GM19467 (cell line): ENCODE results near the gene CCND3.

ENCODE experiments used
- ATAC-seq: cut with Tn5 transposase; IDR thresholded peaks from one replicate; pipeline ENCODE4 v1.9.1; 2021; ENCODE audit warnings: mild to moderate bottlenecking, moderate library complexity; ENCODE audit not compliant: unreplicated experiment

CCND3 gene

DNA sequence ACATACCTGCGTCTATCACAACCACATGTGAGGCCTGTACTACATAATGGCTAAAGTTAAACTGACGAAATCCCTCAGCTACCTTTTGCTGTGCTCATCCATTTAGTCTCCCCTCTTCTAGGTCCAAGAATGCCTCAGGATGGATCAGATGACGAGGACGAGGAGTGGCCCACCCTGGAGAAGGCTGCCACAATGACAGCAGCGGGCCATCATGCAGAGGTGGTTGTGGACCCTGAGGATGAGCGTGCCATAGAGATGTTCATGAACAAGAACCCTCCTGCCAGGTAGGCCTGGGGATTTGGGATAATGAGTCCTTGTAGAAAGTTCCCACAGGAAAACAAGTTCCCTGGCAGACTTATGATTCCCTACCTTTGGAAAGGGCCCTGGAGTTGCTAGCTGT is 14.4 kb downstream of the CCND3 start:
- ATAC-seq, result no peak

DNA sequence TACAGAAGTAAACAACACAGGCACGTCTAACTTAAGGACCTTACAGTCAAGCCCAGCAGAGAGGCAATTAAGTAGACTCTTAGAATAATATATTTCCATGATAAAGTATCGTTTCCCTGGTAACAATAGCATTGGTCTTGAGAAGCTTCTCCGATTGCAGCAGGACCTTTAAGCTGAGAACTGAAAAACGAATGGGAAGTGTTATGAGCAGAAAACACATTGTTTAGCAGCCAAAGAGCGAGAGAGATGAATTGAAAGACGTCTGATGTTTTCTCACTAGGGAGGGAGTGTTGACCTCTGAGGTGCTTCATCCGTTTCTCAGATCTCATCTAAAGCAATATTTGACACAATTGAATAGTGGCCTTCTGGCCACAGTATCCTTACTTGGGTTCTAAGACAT is 19.5 kb downstream of the CCND3 start:
- no peak for ATAC-seq

DNA sequence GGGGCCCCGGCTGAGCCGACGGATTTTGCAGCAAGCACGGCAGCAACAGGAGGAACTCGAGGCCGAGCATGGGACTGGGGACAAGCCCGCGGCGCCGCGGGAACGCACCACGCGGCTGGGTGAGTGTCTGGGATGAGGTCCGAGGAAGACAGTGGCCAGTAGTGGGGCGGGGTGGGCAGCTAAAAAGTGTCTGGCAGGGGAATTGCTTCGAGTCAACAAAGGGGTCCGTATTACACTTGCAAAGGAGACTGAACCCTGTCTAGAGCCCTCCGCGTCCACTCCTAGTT is 20.0 kb downstream of the CCND3 start:
- ATAC-seq, result peak; percentile 4

DNA sequence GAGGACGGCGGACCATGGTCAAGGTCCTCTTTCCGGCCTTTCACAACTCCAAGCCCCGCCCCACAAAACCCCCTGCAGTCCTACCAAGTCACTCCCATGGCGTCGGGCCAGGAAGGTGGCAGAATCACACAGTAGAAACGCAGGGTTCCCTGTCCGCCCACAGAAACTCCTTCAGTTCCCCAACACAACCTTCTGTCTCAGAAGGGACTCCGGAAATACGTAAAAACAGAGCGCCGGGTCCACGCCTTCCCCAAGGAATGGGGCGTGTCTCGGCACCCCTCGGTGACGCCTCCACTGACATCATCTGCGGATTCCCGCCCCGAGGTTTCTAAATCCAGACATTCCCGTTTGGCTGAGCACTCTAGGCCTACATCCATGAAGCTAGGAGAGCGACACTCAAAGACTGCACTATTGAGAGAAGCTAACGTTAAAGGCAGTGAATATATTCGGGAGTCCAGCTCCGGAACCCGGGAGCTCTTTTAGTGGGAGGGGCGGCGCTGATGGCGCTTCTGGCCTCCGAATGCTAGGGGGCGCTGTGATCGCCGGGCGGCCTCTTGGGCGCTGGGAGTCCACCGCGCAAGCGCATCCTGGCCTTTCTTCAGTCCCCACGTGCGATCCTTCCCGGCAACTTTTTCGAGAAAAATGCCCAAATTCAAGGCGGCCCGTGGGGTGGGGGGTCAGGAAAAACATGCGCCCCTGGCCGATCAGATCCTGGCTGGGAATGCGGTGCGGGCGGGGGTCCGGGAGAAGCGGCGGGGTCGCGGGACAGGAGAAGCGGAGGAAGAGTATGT is 20.5 kb downstream of the CCND3 start, which contains the start of the genes BYSL and MED20:
TSS of gene BYSL (plus strand) at position 579 of the 791 bp plus-strand sequence. CDS start at position 643, 64 bp downstream.
TSS of gene MED20 (minus strand) at position 219 of the 791 bp plus-strand sequence. CDS start at position 98, 121 bp downstream.
- peak; percentile 87 for ATAC-seq

DNA sequence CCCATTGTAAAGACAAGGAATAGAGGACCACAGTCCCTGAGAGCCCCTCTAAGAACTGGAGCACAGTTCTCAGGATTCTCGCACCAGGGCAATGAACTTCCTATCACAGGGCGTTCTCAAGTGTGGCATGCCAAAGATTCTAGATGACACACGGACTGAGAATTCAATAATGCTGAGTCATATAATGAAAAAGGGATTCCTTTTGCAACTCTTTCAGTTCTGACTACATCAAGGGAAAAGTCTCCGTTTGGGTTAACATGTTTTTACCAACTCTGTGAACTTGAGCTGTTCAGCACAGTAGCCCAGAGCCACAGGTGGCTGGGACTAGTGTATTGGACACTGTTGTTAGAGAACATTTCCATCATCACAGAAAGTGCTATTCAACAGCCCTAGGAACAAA is 24.1 kb downstream of the CCND3 start:
- ATAC-seq, result no peak

DNA sequence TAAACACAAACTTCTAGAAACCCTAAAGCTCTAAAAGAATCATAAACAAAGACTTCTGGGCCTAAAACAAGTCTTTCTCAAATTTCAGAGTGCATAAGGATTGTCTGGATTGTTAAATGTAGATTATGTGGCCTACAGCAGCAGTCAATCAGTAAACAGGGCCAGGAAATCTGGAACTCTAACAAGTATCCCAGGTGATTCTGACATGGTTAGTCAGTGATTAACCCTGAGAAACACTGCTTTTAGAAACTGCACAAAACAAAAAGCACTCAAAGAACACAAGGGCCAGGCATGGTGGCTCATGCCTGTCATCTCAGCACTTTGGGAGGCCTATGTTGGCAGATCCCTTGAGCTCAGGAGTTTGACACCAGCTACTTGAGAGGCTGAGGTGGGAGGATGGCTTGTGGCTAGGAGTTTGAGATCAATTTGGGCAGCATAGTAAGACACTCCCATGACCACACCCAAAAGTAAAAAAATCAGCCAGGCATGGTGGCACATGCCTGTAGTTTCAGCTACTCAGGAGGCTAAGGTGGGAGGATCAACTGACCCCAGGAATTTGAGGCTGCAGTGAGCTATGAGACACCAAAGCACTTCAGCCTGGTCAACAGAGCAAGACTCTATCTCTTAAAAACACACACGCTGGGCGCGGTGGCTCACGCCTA is 26.6 kb downstream of the CCND3 start:
- ATAC-seq, result no peak

DNA sequence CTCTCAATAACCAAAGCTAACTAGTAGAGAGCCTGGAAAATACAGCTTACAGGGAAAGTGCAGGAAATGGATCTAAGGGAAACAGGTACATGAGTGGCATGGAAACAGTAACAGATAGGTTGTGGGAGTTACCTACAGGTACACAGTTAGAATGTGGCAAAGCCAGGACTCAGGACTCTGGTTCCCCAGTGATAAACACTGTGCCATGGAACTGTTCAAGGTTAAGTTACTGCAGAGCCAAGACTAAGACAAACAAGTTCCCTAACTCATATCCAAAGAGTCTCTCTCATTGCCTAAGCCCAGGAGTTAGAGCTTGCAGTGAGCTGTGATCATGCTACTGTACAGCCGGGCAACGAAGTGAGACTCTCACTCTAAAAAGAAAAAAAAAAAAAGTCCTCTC is 27.3 kb downstream of the CCND3 start:
- ATAC-seq, result no peak

DNA sequence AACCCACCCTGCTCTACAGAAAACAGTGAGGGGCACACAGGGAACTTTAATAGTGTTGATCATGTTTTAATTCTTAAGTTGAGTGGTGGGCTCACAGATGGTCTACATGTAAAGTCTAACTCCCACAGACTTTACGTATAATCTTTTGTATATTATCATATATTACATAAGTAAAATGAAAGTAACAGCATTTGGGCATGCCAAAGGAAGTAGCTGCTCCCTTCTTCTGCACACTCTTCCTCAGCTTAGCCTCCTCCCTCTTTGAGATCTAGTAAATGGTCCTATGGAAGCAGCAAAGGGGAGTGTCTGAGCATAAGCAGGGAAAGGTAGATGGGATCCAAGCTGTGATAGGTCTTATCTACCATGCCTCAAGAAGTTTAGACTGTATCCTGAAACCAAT is 31.9 kb downstream of the CCND3 start:
- ATAC-seq, result no peak

DNA sequence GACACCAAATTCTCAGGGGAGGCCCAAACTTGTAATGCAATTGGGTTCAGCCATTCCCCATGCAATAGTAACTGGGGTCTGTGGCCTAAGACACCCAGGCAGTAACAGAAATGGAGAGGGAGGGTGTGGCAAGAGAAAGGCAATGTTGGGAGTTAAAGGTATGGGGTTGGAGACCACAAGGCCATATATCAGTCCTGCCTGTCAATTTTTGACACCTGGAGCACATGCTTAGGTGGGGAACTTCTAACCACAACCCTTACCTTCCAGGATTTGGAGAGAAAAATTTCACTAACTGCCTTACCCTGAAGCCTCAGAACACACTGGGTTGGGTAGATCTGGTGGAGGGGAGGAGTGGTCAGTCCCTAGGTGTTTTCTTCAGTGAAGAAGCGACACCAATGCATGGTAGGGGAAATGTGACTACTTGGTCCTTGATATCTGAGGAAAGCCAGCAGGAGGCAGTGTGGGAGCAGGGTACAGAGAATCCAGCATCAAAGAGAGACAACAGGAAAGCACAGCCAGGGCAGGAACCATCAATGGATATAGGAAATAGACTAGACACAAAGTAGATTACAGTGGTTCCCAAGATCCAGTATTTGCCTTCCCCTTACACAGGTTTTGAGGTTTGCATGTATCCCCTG is 39.6 kb downstream of the CCND3 start:
- ATAC-seq, result no peak

DNA sequence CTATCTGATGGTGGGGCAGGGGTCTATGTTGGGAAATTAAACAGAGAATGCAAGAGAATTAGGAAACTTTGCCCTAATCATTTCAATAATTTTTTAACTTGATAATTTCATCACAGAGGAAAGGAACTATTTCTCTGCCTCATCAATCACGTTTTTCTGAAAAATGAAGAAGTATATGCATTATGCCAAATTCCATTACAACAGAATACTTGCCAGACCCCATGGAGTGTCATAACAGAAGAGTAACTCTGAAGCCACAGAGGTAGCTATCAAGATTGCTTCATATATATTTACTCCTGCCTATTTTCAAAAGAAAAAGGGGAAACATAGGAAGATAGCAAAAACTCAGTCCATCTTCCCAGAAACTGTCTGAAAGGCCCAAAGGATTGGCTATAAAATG is 40.7 kb downstream of the CCND3 start:
- no peak for ATAC-seq

DNA sequence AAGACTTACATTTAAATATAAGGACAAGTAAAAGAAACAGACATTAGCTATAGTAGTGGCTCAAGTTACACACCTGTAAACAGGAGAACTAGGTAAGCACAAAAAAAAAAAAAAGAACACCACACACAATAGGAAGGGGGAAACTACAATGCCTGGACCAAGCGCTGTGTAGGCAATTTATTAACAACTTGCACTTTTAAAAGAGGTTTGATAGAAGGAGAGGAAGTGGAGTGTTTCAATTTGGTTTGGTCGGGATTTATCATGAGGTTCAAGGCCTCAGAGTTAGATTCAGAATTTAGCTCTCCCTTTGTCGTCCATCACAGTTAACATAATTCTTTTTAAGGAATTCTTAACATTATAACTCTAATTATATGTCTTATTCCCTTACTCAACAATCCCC is 45.3 kb downstream of the CCND3 start:
- ATAC-seq, result no peak

DNA sequence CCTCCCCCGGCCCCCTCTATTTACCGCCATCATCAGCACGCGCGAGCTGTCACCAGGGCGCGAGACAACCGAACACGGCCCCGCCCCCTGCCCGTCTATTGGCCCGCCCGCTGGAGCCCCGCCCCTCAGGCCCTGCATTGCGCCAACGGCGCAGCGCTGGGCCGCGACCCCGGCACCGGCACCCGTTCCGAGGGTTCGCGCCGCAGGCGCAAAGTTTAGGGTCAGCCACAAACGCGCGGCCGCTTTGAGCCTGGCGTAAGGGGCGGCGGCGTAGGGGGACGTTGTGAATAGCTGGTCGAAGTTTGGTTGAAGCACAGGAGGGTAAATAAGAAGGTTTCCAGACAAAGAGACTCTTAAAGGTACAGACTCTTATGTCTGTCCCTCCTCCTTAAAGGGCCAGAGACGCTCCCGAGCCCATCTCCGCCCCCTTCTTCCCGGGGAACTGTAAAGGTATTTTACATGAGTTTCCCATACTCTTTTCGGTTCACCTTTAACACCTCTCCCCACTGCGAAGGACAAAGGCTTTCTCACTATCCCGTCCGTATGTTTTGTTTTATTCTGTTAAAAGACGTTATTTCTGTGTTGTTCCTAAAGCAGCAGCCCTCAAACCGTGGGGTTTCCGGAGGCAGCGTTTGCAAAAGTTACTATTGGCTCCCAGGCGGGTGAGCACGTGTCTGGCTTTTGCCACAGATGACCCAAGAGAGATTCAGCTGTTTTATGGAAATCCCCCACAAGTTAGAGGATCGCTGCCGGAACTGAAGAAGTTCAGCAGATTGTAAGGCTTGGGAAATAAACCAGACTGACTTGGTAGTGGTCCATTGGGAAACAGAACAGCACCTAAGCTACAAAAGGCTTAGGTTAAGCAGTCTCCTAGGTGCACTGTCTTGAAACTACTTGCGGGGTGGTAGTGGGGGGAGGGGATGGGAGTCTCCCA is 46.0 kb downstream of the CCND3 start, which contains the start of gene USP49:
TSS of gene USP49 (minus strand) at position 76 of the 934 bp plus-strand sequence. CDS start 88,392 bp downstream, outside the sequence.
- ATAC-seq, result peak; percentile 70

DNA sequence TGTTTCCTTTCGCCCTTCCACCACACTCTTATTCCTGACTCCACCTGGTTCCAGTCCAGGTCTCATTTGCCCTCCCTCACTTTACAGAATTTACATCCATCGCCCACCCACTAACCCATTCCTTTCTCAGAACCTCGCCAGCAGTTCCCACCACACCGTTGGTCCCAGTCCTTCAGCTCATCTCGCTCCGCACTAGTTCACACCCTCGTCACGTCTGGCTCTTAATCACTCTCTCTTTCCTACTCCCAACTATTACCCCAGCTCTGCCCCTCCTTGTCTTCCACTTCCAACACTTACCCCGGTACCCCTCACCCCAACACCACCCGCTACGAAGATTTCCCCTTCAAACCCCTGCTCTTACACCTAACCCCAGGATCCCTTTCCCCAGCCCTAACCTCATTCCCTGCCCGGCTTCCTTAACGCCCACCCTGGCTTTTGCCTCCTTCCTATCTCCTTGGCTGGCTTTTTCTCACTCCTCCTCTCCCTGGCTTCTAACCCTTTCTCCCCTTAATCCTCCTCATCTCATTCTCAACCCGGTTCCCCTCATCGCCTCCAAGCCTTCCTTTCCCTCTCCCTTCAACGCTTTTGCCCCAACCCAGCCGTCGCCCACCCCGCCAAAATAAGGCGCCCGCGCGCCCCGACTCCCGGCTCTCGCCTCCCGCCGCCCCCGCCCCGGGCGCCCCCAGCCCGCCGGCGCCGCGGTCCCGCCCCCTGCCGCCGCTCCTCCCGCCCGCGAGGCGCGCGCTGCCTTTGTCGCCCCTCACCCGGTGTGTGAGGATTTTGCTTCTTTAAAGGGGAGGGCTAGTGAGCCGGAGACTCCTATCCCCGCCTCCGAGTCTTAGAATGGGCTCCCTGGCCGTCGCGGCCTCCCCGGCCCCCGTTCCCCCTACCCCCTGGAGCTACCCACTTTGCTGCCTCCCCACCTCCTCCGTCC is 47.0 kb downstream of the CCND3 start:
- ATAC-seq, result peak; percentile 8

DNA sequence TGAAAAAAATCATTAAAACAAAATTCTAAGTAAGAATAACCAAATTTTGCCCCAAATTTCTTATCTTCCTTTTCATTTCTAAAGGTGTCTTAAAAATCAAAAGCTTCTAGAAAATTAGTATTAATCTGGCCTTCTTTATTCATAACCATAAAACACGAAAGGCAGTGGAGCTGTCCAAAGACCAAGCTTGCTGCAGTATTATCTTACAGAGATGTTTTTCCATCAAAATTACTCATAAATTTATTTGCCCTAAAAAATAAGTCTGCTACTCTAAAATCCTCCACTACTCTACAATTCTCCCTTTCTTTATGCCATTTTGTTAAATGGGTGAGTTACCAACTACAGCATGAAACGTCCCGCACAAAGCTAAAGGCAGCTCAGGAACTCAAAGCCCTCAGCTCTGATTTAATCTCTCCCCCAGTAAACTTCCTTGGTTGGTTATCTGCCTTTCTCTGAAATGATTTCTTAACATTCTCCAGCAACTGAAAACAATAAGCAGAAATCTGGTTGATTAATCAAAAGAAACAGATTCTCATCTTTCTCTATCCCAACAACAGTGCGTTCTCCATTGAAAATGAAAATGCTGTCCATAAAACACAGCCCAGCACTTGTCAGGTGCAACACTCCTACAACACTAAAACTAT is 48.6 kb downstream of the CCND3 start:
- no peak for ATAC-seq

DNA sequence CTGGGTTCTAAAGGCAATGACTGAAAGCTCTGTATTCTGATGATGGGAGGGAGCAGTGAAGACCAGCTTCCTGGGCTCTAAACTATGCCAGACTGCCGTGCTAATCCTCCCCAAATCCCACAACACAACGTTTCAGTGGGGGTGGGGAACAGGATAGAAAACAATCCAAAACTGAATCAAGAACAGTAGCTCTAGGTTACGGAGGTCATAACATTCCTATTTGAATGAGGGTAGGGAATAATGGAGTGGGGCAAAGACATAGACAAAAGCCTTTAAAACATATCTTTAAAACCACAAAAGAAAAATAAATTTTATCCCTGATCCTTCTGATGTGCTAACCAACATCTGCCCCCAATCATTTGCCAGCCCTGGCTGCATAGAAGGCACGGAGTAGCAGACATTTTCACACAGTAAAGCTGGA is 54.3 kb downstream of the CCND3 start:
- ATAC-seq, result no peak

DNA sequence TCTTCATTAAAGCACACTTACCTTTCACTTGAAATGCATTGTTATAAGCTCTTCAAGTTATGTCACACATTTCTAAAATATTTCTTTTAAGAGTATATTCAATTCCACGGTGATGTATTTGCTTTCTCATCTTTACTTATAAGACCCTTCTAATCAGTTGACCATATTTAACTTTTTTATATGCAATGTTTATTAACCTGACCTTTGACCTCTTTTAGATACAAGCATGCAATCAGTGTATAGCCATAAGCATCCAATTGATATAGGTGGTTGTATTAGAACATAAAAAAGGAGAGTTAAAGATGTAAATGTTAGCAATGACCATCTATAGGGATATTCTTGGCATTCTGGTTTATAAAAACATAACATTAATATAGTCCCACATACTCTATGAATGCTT is 55.7 kb downstream of the CCND3 start:
- no peak for ATAC-seq

DNA sequence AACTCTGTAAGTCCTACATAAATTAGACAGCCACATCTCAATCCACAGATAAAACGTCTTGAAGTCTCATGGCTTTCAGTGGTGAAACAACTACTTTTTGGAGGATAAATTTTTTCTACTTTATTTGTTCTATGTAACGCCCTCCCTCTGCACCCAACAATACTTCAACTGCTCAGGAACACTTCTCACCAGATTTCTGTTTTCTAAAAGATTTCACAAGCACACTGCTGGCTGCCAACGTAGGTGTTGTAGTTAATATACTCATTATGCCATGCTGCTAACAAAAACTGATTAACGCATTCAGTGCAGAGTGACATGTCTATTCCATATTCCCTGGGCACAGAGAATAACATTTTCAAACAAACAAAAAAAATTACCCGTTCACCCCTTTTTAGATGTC is 56.7 kb downstream of the CCND3 start:
- ATAC-seq, result no peak
